ENCODE data around the gene B9D1. TPM values are rescaled to one million over a fixed set of nuclear protein-coding genes. Genes with fewer than 3 reads are reported as not detected.

The B9D1 gene
- total and polyA plus RNA-seq, 9 of the 15 experiments (the other 6 are each of a cell fraction or from before 2014, with no cell fraction given) = 8.9 to 28.0 (median 17.9) TPM

DNA sequence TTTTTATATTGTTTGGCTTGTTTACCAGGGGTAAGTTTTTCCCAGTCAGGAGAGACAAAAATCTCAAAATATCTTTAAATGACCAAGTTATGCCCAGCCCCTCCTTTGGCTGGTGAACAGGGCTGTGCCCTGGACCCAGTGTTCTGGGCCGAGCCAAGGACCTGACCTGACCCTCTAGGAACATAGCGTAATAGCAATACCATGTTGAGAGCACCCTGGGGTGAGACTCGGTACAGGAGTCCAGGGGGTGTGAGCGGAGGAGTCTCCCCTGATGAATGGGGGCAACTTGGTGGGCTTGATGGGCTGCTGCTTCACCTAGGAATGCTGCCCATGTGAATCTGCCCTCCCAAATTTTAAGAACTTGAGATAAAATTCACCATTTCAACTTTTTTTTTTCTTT is 47.4 kb downstream of the B9D1 start:
- DNase-seq (ENCODE audit: extremely low read depth in 1 of 4, low spot score in 3 of 4) (no peak), FAIRE-seq (no peak), ATAC-seq (no peak)
- Histone ChIP-seq H3K9me3 (replicated peaks; ENCODE audit: control insufficient read depth, insufficient read depth, low read depth, low read length) (no peaks in the 10 kb centered on the region), H3K27me3 (ENCODE audit: control insufficient read depth in 2 of 2, insufficient read depth in 2 of 2, low read length in 2 of 2) (no peaks in the 10 kb centered on the region), H3K79me2 (ENCODE audit: control insufficient read depth, insufficient read depth, low read length) (no peaks in the 10 kb centered on the region), H4K20me1 (replicated peaks; ENCODE audit: control insufficient read depth, insufficient read depth, low read length) (no peaks in the 10 kb centered on the region), H3K4me1 (replicated peaks in 1 of 2; ENCODE audit: control insufficient read depth in 2 of 2, insufficient read depth in 2 of 2, low read length in 2 of 2) (peaks cover 8 to 9% of the 10 kb centered on the region in 2 experiments; a peak in 4 of 5 replicates), H3K4me3 (no peak overlapping the region), H2AFZ (ENCODE audit: low read depth, low read length) (no peak overlapping the region), H3K36me3 (ENCODE audit: control insufficient read depth, insufficient read depth, low read length) (peaks cover 16% of the 10 kb centered on the region; the same call in 2 of the 3 replicates), H3K27ac (ENCODE audit: extremely low read depth, low read depth, low read length) (no peak overlapping the region), H3K4me2 (ENCODE audit: insufficient read depth, low read length) (no peak overlapping the region), H3K9me1 (ENCODE audit: control insufficient read depth, insufficient read depth, low read length) (peaks cover 4% of the 10 kb centered on the region), H3K9ac (ENCODE audit: insufficient read depth in 1 of 2, low read depth in 2 of 2, low read length in 2 of 2) (no peak overlapping the region)
- POLR2A ChIA-PET = no interaction called here
- BruUV-seq (replicated peaks) = no TSS peak
- in situ Hi-C loops (cut with MboI) (no loop called here), intact Hi-C loops (cut with micrococcal nuclease) (no loop called here)
- TF ChIP-seq ZNF175 (CRISPR knock-in tag; IDR thresholded peaks at IDR 0.05; ENCODE audit: low read depth) = no peak
- no peak for TF ChIP-seq E2F3 (CRISPR knock-in tag; IDR thresholded peaks at IDR 0.05)
- no peak for TF ChIP-seq ZNF644 (tag; IDR thresholded peaks at IDR 0.05; ENCODE audit: low read depth)
- TF ChIP-seq, protein P1, sequence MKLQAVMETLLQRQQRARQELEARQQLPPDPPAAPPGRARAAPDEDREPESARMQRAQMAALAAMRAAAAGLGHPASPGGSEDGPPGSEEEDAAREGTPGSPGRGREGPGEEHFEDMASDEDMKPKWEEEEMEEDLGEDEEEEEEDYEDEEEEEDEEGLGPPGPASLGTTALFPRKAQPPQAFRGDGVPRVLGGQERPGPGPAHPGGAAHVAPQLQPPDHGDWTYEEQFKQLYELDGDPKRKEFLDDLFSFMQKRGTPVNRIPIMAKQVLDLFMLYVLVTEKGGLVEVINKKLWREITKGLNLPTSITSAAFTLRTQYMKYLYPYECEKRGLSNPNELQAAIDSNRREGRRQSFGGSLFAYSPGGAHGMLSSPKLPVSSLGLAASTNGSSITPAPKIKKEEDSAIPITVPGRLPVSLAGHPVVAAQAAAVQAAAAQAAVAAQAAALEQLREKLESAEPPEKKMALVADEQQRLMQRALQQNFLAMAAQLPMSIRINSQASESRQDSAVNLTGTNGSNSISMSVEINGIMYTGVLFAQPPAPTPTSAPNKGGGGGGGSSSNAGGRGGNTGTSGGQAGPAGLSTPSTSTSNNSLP (IDR thresholded peaks at IDR 0.05; ENCODE audit: borderline replicate concordance, low read depth, low read length) = no peak
- TF ChIP-seq, protein P2, sequence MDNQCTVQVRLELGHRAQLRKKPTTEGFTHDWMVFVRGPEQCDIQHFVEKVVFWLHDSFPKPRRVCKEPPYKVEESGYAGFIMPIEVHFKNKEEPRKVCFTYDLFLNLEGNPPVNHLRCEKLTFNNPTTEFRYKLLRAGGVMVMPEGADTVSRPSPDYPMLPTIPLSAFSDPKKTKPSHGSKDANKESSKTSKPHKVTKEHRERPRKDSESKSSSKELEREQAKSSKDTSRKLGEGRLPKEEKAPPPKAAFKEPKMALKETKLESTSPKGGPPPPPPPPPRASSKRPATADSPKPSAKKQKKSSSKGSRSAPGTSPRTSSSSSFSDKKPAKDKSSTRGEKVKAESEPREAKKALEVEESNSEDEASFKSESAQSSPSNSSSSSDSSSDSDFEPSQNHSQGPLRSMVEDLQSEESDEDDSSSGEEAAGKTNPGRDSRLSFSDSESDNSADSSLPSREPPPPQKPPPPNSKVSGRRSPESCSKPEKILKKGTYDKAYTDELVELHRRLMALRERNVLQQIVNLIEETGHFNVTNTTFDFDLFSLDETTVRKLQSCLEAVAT (IDR thresholded peaks at IDR 0.05) = no peak
- no peak for TF ChIP-seq MIER1 (IDR thresholded peaks at IDR 0.05; ENCODE audit: low read depth)
- no peak for TF ChIP-seq JUND (IDR thresholded peaks at IDR 0.05; ENCODE audit: borderline replicate concordance, low read depth, low read length)
- TF ChIP-seq JUND (tag; IDR thresholded peaks at IDR 0.05; ENCODE audit: borderline replicate concordance, low read depth, low read length) = no peak
- TF ChIP-seq, protein P3, sequence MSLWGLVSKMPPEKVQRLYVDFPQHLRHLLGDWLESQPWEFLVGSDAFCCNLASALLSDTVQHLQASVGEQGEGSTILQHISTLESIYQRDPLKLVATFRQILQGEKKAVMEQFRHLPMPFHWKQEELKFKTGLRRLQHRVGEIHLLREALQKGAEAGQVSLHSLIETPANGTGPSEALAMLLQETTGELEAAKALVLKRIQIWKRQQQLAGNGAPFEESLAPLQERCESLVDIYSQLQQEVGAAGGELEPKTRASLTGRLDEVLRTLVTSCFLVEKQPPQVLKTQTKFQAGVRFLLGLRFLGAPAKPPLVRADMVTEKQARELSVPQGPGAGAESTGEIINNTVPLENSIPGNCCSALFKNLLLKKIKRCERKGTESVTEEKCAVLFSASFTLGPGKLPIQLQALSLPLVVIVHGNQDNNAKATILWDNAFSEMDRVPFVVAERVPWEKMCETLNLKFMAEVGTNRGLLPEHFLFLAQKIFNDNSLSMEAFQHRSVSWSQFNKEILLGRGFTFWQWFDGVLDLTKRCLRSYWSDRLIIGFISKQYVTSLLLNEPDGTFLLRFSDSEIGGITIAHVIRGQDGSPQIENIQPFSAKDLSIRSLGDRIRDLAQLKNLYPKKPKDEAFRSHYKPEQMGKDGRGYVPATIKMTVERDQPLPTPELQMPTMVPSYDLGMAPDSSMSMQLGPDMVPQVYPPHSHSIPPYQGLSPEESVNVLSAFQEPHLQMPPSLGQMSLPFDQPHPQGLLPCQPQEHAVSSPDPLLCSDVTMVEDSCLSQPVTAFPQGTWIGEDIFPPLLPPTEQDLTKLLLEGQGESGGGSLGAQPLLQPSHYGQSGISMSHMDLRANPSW (CRISPR knock-in tag; IDR thresholded peaks at IDR 0.05) = no peak
- TF ChIP-seq GATA2 (CRISPR knock-in tag; IDR thresholded peaks at IDR 0.05) = no peak
- CTCF ChIA-PET (ENCODE audit: low intra/inter-chr PET ratio) = no interaction called here
- WGBS (ENCODE audit: insufficient coverage, low coverage, missing lambda C conversion rate) = 60% methylated on average over 2 of the region's 4 CpGs

Data from K562 (cell line).